CD4-positive, alpha-beta T cell treated with Interleukin-6 for 4 hours (primary cell): ENCODE data around the gene VRTN.
"Not testable (repeated sequence)": the region's sequence is repeated elsewhere in the genome, so short reads cannot be mapped to it uniquely, and the experiment has no call there.

ENCODE experiments used
- DNase-seq: peaks from one replicate; pipeline ENCODE4 v3.0.0-alpha.2; 2020; ENCODE audit warnings: mixed read lengths

VRTN gene

DNA sequence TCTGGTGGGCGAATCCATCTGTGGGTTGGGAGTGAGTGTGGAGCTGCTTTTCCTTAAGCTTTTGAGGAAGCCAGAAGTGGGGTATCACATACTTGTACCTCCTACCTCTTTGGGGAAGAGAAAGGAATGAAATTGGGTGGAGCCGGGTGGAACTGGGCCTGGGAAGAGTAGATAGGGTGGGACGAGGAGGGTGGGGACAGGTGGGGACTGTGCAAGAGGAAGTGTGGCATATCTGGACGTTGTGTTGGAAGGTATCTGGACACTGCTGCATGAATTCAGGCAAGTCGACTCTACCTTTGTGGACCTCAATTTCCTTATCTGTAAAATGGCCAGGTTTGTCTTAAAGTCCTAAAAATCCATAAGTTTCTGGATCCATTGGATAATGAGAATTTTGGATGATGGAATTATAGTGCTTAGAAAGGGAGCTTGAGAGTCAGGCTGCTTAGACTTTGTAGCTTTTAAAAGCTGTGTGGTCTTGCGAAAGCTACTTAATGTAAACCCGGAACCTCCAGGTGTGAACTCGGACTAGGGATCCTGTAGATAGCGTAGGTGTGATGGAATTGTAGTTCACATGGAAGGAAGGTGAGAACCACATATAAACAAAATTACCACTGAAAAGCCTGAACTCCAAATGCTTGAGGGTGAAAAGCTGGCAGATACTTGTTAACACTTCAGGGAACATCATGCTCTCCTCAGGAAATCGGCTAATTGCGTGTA lies 2.1 kb downstream of the VRTN start:
- no peak for DNase-seq

- no peak for DNase-seq
These were observed 2.7 kb downstream of the VRTN start for GRCh38 chr14:74350928-74351323.

- no peak for DNase-seq
These were observed 8.8 kb downstream of the VRTN start for GRCh38 chr14:74356892-74357575.

- DNase-seq = no peak
These were observed 9.3 kb downstream of the VRTN start for GRCh38 chr14:74357585-74357984.

DNA sequence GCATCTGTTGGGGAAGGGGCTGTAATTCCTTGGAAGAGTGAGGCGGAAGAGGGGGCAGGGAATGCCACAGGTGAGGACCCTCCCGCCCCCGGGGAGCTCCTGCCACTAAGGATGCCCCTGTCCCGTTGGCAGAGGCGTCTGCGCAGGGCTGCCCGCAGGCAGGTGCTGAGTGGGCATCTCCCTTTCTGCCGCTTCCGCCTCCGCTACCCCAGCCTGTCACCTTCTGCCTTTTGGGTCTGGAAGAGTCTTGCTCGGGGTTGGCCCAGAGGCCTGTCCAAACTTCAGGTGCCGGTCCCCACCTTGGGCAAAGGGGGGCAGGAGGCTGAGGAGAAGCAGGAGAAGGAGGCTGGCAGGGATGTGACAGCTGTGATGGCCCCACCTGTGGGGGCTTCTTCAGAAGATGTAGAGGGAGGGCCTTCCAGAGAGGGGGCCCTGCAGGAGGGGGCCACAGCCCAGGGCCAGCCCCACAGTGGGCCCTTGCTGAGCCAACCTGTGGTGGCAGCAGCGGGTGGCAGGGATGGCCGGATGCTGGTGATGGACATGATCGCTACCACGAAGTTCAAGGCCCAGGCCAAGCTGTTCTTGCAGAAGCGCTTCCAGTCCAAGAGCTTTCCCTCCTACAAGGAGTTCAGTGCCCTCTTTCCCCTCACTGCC lies 10.0 kb downstream of the VRTN start:
- no peak for DNase-seq

DNA sequence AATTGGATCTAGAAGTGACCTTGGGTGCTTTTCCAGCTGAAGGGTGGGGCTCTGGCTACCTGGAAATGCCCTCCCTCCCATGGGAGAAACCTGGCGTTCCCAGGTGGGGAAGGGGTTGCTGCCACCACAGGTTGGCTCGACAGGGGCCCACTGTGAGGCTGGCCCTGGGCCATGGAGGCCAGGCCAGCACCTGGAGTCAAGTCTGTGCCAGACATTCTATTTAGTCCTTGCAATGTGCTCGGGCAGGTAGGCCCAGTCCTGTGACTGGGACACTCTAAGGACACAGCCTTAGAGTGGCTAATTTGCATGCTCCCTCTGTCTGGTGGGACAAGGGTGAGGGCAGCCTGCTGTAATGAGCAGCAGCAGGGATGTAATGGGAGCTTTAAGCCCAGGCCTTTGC lies 11.9 kb downstream of the VRTN start:
- DNase-seq = no peak

GRCh38 chr14:74362361-74362915 lies 14.2 kb downstream of the VRTN start:
- peak; percentile 68 for DNase-seq

DNA sequence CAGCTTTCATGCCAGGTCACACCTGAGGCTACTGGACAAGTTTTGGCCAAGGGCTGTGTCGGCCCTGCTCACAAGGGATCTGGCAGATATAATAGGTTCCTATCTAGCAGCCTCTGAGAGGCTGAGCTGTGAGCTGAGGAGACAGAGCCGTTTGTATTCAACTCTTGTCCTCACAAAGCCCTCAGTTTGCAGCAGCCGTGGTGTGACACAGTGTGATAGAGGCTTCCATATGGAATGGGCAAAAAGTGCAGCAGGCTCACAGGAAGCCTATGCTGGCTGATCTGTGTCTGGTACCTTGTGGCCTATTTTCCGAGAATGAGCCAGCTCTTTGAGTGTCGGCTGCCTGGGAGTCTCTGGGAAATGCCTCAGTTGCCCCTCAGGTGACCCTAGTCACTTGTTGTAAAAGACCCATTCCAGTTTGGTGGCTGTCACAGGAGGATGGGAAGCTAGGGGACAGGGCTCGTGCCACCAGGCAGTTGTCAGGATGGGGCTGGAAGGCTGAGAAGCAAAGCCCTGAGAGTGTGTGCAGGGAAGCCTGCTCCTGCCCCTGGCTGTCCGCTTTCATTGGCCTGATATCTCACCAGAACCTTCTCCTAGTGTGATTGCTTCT lies 16.1 kb downstream of the VRTN start:
- no peak for DNase-seq

GRCh38 chr14:74368026-74368425 lies 19.8 kb downstream of the VRTN start:
- DNase-seq = no peak

DNA sequence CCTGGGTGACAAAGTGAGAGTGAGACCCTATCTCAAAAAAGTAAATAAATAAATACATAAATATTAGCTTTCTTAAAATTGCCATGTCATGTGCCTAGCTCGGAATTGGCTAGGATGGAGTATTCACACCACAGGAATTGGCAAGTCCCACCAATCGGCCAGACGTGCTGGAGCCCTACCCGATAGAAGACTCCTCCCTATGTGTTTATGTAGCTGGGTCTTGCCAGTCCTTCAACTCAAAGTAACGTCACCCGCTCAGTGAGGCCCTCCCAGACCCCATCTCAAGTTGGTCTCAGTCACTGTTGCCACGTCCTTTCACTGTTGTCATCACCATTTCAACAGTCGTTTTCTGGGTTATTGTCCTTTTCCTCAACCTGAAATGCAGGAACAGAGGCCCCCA lies 20.2 kb downstream of the VRTN start:
- no peak for DNase-seq

- DNase-seq = no peak
These were observed 29.9 kb downstream of the VRTN start for GRCh38 chr14:74377976-74378690.

- no peak for DNase-seq
These were observed 31.9 kb downstream of the VRTN start for GRCh38 chr14:74380172-74380571.

DNA sequence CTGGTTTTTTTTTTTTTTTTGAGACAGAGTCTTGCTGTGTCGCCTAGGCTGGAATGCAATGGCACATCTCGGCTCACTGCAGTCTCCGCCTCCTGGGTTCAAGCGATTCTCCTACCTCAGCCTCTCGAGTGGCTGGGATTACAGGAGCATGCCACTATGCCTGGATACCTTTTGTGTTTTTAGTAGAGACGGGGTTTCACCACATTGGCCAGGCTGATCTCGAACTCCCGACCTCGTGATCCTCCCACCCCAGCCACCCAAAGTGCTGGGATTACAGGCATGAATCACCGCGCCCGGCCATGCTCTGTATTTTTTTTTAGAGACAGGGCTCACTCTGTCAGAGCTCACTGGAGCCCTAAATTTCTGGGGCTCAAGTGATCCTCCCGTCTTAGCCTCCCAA lies 32.6 kb downstream of the VRTN start:
- DNase-seq = no peak

DNA sequence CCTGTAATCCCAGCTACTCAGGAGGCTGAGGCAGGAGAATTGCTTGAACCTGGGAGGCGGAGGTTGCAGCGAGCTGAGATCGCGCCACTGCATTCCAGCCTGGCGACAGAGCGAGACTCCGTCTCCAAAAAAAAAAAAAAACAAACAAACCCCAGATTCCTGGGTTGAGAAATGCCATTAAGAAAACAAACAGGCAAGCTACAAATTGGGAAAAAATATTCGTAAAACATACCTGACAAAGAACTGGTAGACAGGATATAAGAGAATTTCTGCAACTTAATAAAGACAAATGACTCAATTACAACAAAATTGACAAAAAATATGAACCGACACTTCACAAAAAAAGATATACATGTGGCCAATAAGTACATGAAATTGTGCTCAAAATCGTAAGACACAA lies 33.3 kb downstream of the VRTN start:
- DNase-seq = not testable (repeated sequence)

DNA sequence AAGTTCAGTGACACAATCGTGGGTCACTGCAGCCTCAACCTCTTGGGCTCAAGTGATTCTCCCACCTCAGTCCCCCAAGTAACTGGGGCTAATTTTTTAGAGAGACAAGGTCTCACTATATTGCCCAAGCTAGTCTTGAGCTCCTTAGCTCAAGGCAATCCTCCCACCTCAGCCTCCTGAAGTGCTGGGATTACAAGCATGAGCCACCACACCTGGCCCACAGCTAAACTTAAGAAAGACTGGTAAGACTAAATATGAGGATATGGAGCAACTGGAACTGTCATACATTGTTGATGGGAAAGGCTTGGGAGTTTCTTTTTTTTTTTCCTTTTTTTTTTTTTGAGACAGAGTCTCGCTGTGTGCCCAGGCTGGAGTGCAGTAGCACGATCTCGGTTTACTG lies 34.0 kb downstream of the VRTN start:
- DNase-seq = no peak

DNA sequence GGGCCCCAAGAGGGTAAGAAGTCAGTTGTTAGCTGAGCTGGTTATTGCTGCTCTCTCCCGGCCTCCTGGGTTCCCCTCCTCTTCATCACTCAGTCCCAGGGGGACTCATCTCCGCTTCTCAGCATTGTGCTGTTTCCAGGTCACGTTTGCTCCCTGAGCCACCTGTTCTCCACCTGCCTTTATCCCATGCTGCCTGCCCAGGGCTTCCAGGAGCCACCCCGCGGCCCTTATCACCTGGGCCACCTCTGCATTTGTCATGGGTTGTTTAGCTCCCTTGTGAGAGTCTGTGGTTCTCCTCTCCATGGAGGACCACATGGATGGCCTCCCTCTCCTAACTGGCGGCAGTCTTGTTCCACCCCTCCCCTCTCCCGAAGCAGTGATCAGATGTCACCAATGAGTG lies 41.7 kb downstream of the VRTN start:
- no peak for DNase-seq

DNA sequence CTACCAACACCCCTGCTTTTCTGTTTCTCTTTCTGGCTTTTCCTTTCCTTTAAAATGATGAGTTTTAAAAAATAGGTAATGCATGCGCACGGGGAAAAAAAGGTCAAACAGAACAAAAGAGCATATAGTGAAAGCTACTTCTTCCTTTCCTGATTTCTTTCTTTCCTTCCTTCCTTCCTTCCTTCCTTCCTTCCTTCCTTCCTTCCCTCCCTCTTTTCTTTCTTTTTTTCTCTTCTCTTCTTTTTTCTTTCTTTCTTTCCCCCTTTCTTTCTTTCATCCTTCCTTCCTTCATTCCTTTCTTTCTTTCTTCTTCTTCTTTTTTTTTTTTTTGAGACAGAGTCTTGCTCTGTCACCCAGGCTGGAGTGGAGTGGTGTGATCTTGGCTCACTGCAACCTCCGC lies 42.2 kb downstream of the VRTN start:
- not testable (repeated sequence) for DNase-seq

GRCh38 chr14:74391479-74391878 lies 43.2 kb downstream of the VRTN start:
- no peak for DNase-seq

DNA sequence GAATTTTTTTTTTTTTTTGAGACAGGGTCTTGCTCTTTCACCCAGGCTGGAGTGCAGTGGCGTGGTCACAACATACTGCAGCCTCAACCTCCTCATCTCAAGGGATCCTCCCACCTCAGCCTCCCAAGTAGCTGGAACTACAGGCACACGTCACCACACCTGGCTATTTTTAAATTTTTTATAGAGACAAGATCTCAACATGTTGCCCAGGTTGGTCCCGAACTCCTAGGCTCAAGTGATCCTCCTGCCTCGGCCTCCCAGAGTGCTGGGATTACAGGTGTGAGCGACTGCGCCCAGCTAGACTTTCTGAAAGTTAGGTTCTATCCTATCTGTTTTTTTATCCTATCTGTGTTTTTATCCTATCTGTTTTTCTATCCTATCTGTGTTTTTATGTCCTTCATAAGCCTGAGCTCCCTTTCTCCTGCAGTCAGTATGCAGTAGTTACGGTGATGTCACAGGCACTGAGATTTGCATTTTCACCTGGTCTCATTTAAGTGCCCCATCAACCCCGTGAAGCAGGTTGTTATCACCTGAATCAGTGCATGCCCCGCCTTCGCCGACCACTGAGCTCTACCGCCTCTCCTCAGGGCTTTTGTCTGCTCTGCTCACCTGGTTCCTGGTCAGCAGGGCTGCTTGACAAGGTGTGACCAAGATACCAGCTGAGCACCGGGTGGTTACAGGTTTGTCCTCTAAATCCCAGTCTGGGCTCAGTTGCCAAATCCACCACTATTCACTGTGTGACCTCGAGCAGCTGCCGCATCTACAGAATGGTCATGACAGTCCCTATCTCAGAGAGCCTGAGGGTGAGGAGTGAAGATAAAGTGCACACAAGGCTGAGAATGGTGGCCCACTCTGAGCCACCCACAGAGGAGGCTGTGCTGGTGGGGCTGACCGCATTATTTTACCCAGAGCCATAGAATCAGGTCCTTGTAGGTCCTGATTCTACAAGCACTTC lies 44.6 kb downstream of the VRTN start:
- DNase-seq = no peak

GRCh38 chr14:74394549-74394948 lies 46.3 kb downstream of the VRTN start:
- DNase-seq = no peak

- DNase-seq = no peak
These were observed 46.8 kb downstream of the VRTN start for GRCh38 chr14:74395094-74395493.
